Upper lobe of right lung (tissue), 1 donor: Measurements from ENCODE around the gene GPR62. TPM values are rescaled to one million over a fixed set of nuclear protein-coding genes. Genes with fewer than 3 reads are reported as not detected.

Source experiments
- ATAC-seq: fragments of 200-7000 bp; cut with Tn5 transposase; one replicate; pipeline ENCODE4 v1.9.1; 2020; ENCODE audit warnings: mild to moderate bottlenecking, moderate library complexity
- DNase-seq: peaks from one replicate; pipeline ENCODE4 v3.0.0-alpha.2; 2020
- H3K27ac ChIP-seq: fragments of 200-600 bp; one replicate; pipeline ENCODE4 v1.8.0; 2022
- H3K27me3 ChIP-seq: fragments of 200-600 bp; one replicate; pipeline ENCODE4 v1.8.0; 2022; ENCODE audit warnings: mild to moderate bottlenecking
- H3K36me3 ChIP-seq: fragments of 200-600 bp; one replicate; pipeline ENCODE4 v1.8.0; 2022
- H3K4me1 ChIP-seq: fragments of 200-600 bp; one replicate; pipeline ENCODE4 v1.8.0; 2022
- H3K4me3 ChIP-seq: fragments of 200-600 bp; one replicate; pipeline ENCODE4 v1.8.0; 2022; ENCODE audit warnings: mild to moderate bottlenecking
- H3K9me3 ChIP-seq: fragments of 200-600 bp; one replicate; pipeline ENCODE4 v1.8.0; 2022
- intact Hi-C: fragments of 100-400 bp; cut with DNase I; formaldehyde crosslinking; loops from one replicate; pipeline ENCODE4 v1.11.0; 2022
- total RNA-seq: library from RNA; stranded (reverse); fragmentation: NEBNext Ultra II Directional; extraction: Animal tissue kit (Norgen Biotek cat#: 25700); gene quantifications from one replicate; pipeline ENCODE4 v1.2.1, GENCODE V29; 2021
- TF ChIP-seq, protein P1 (sequence below): fragments of 200-600 bp; IDR thresholded peaks from one replicate; pipeline ENCODE4 v1.8.0; 2022; ENCODE audit warnings: antibody characterized with exemption
- donor health status: DM: no; HTN: yes; CAD: no; lungs with severe emphysema.

The GPR62 gene
- total RNA-seq, 1 donor from 2014 or later = not detected

DNA sequence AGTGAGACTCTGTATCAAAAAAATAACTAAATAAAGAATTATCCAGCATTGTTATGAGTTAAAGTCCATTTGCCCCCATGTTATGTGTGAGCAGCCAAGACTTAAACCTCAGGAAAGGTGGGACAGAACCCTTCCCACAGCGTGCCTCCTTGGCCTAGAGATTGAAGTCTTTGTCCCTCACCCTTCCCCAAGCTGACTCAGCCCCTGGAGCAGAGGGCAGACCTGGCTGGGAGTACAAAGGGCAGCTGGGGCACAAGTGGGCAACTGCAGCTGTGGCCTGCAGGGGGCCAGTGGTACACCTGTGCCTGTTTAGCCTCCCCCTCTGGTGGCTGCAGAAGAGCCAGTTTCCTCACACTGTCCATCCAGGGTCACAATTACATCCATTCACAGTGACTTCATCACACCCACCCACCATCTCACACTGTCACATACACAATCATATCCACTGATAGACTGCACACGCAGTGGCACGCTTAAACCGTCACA lies 27.2 kb downstream of the GPR62 start:
- Histone ChIP-seq H3K27me3 (no peaks in the 10 kb centered on the region), H3K27ac (peak overlapping the region; percentile 93), H3K9me3 (no peaks in the 10 kb centered on the region), H3K4me3 (peak overlapping the region; percentile 70), H3K36me3 (no peaks in the 10 kb centered on the region), H3K4me1 (peaks cover 24% of the 10 kb centered on the region)
- ATAC-seq (peak; percentile 46), DNase-seq (peak; percentile 76)
- intact Hi-C loops = no loop called here
- TF ChIP-seq, protein P1, sequence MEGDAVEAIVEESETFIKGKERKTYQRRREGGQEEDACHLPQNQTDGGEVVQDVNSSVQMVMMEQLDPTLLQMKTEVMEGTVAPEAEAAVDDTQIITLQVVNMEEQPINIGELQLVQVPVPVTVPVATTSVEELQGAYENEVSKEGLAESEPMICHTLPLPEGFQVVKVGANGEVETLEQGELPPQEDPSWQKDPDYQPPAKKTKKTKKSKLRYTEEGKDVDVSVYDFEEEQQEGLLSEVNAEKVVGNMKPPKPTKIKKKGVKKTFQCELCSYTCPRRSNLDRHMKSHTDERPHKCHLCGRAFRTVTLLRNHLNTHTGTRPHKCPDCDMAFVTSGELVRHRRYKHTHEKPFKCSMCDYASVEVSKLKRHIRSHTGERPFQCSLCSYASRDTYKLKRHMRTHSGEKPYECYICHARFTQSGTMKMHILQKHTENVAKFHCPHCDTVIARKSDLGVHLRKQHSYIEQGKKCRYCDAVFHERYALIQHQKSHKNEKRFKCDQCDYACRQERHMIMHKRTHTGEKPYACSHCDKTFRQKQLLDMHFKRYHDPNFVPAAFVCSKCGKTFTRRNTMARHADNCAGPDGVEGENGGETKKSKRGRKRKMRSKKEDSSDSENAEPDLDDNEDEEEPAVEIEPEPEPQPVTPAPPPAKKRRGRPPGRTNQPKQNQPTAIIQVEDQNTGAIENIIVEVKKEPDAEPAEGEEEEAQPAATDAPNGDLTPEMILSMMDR = peak; percentile 50

DNA sequence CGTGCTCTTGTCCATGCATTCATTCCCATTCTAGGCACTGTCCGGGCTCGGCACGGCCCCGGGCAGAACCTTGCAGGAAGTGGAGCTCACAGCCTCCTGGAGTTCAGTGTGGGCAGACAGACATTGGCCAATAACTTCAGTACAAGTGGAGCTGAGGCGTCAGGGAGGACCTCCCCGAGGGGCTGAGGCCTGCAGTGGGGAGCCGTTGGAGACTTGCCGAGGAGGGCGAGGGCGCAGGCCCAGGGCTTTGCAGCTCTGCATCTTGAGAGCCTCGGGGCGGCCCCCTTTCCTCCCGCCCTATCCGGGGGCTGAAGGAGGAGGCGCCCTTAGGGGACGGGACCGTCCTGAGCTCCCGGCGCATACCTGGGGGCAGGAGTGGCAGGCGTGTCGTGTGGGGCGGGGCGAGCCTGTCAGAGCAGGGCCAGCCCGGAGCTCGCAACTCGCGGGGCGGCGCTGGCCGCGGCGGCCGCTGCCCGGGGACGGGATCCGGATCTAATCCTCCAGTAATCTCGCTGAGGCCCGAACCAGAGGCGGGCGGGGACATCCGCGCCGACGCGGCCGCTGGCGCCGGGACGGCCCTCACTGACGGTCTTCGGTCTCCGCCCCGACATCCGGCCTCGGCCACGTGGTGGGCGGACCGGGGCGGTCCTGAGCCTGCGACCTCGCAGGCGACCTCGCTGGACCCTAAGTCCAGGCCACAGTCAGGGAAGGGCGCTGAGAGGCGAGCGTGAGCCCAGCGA lies 27.8 kb downstream of the GPR62 start, which contains the start of gene ACY1:
Gene ACY1 (plus strand): TSS at position 698 of the 740 bp plus-strand sequence. CDS start 530 bp downstream, outside the sequence.
- no peaks in the 10 kb centered on the region for H3K9me3 ChIP-seq
- peak within 1 kb of the TSS; percentile 93 for H3K27ac ChIP-seq
- no peaks in the 10 kb centered on the region for H3K36me3 ChIP-seq
- DNase-seq = peak; percentile 96
- H3K4me1 ChIP-seq = peaks cover 24% of the 10 kb centered on the region
- ATAC-seq = peak; percentile 92
- peak within 1 kb of the TSS; percentile 70 for H3K4me3 ChIP-seq
- intact Hi-C loops = no loop called here
- H3K27me3 ChIP-seq = no peaks in the 10 kb centered on the region
- TF ChIP-seq, protein P1 = no peak

DNA sequence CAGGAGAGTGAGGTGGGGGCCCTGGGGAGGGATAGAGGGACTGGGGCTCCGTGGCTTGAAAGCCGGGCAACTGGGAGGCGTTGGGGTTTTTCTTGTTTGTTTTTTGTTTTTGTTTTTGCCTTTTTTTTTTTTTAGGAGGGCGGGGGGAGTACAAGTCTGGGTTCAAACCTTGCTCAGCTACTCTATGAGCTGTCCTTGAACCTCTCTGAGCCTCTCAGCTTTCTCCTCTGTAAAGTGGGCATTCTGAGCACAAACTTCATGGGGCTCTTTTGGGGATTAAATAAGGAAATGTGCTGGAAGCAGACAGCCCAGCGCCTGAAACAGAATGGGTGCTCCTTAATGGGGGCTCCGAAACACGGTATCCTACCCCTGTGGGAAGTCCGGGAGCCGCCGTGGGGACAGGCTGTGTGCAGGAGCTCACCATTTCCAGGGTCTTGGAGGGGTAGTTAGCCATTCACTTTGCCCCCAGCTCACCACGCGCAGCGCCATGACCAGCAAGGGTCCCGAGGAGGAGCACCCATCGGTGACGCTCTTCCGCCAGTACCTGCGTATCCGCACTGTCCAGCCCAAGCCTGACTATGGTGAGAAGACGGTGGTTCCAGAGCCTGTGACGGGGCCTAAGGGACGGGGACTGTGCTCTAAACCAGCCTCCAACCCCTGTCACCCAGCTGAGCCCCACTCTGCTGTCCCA lies 28.5 kb downstream of the GPR62 start:
- ATAC-seq (no peak), DNase-seq (no peak)
- Histone ChIP-seq H3K27me3 (no peaks in the 10 kb centered on the region), H3K9me3 (no peaks in the 10 kb centered on the region), H3K27ac (peak overlapping the region; percentile 93), H3K4me3 (peak overlapping the region; percentile 70), H3K4me1 (peaks cover 24% of the 10 kb centered on the region), H3K36me3 (no peaks in the 10 kb centered on the region)
- TF ChIP-seq, protein P1 = no peak
- intact Hi-C loops = no loop called here

DNA sequence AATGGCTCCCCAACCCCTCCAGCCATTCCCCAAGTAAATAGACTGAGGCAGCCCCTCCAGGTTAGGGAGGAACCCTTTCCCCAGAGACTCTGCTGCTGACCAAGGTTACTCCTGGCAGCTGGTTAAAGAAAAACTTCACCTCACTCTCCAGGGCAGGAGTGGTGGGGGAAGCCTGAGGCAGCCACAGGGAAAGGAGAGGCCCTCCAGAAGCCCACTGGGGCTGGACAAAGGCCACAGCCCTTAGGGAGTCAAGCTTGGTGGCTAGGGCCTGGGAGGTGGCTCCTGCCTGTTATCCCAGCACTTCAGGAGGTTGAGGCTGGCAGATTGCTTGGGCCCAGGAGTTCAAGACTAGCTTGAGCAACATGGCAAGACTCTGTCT lies 29.1 kb downstream of the GPR62 start:
- H3K36me3 ChIP-seq = no peaks in the 10 kb centered on the region
- H3K27me3 ChIP-seq = no peaks in the 10 kb centered on the region
- ATAC-seq (no peak), DNase-seq (no peak)
- no peak overlapping the region for H3K4me3 ChIP-seq
- peak overlapping the region; percentile 93 for H3K27ac ChIP-seq
- H3K9me3 ChIP-seq = no peaks in the 10 kb centered on the region
- H3K4me1 ChIP-seq = peaks cover 24% of the 10 kb centered on the region
- intact Hi-C loops = no loop called here
- TF ChIP-seq, protein P1 = no peak

DNA sequence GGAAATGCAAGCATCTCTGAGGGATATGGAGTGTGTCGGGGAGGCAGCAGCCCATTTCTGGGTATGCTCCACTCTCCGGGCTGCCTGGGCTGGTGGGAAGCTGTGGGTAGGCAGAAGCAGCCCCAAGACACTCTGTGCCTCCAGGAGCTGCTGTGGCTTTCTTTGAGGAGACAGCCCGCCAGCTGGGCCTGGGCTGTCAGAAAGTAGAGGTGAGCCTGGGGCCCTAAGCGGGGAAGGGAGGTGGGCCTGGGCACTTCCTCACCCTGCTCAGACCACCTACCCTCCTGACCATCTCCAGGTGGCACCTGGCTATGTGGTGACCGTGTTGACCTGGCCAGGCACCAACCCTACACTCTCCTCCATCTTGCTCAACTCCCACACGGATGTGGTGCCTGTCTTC lies 29.9 kb downstream of the GPR62 start:
- Histone ChIP-seq H3K4me1 (peaks cover 24% of the 10 kb centered on the region), H3K4me3 (no peak overlapping the region), H3K27ac (peak overlapping the region; percentile 93), H3K27me3 (no peaks in the 10 kb centered on the region), H3K9me3 (no peaks in the 10 kb centered on the region), H3K36me3 (no peaks in the 10 kb centered on the region)
- DNase-seq (no peak), ATAC-seq (no peak)
- TF ChIP-seq, protein P1 = no peak
- intact Hi-C loops = no loop called here
